Activated CD4-positive, alpha-beta memory T cell treated with anti-CD3 and anti-CD28 coated beads for 36 hours (primary cell): ENCODE measurements around the gene MEX3D. TPM values are rescaled to one million over a fixed set of nuclear protein-coding genes. Genes with fewer than 3 reads are reported as not detected.

ENCODE experiments used
- CTCF ChIA-PET: fragments of 350-600 bp; sonication (Branson Sonifier 250); formaldehyde crosslinking; loops from one replicate; lab custom pipeline; 2021; ENCODE audit warnings: antibody characterized with exemption, inconsistent platforms; lab: Charles Lee
- POLR2A ChIA-PET: fragments of 350-600 bp; sonication (Branson Sonifier 250); formaldehyde crosslinking; loops from one replicate; lab custom pipeline; 2021; ENCODE audit warnings: antibody characterized with exemption; lab: Charles Lee
- DNase-seq: peaks from one replicate; pipeline ENCODE4 v3.0.0-alpha.2; 2020
- H3K27ac Mint-ChIP-seq: one replicate; pipeline ENCODE4 v1.8.0; 2021; ENCODE audit warnings: mixed read lengths
- H3K27me3 Mint-ChIP-seq: one replicate; pipeline ENCODE4 v1.8.0; 2021; ENCODE audit warnings: mixed read lengths
- H3K36me3 Mint-ChIP-seq: one replicate; pipeline ENCODE4 v1.8.0; 2021; ENCODE audit warnings: mixed read lengths
- H3K4me1 Mint-ChIP-seq: one replicate; pipeline ENCODE4 v1.8.0; 2021; ENCODE audit warnings: low read depth, mixed read lengths
- H3K4me3 Mint-ChIP-seq: one replicate; pipeline ENCODE4 v1.8.0; 2021; ENCODE audit warnings: mild to moderate bottlenecking, mixed read lengths
- H3K9me3 Mint-ChIP-seq: one replicate; pipeline ENCODE4 v1.8.0; 2021; ENCODE audit warnings: mixed read lengths
- intact Hi-C: fragments of 100-400 bp; cut with micrococcal nuclease; formaldehyde crosslinking; loops from one replicate; pipeline ENCODE4 v1.15.1; 2023
- total RNA-seq, 2 experiments: library from RNA; stranded (reverse); gene quantifications; one replicate each; pipeline ENCODE4 v1.2.3, GENCODE V29; 2021

MEX3D gene
- total RNA-seq, 2 experiments from 2014 or later: 6.0 to 6.1 TPM

GRCh38 chr19:1592024-1592754 lies 24.1 kb upstream of the MEX3D start:
- peak; percentile 88 for DNase-seq
- Mint-ChIP-seq H3K27ac (peak overlapping the region; percentile 84), H3K9me3 (no peaks in the 10 kb centered on the region), H3K4me1 (peaks cover 18% of the 10 kb centered on the region), H3K27me3 (no peaks in the 10 kb centered on the region), H3K4me3 (peak overlapping the region; percentile 86), H3K36me3 (peaks cover 15% of the 10 kb centered on the region)
- intact Hi-C loops: loop anchor here (1.0 to 5.0 kb wide), 2 partner anchors 13 to 60 kb away; partner anchors contain the start of genes TCF3 and UQCR11
- ChIA-PET POLR2A (interaction anchor here (0.7 to 2.4 kb wide), 8 partner anchors 10 to 264 kb away, joined by 3 to 10 read pairs (median 4); partner anchors contain the start of genes TCF3 and UQCR11), CTCF (interaction anchor here (1.3 to 2.0 kb wide), 5 partner anchors 13 to 246 kb away, joined by 3 to 10 read pairs (median 7); partner anchors contain the start of gene UQCR11)

GRCh38 chr19:1591421-1592023 lies 23.4 kb upstream of the MEX3D start:
- ChIA-PET CTCF (interaction anchor here (1.0 to 1.5 kb wide), 7 partner anchors 10 to 146 kb away, joined by 3 to 6 read pairs (median 4); no protein-coding TSS in a partner anchor), POLR2A (interaction anchor here (0.6 to 2.4 kb wide), 5 partner anchors 10 to 61 kb away, joined by 3 to 10 read pairs (median 4); partner anchors contain the start of genes TCF3 and UQCR11)
- peaks cover 14% of the 10 kb centered on the region for H3K36me3 Mint-ChIP-seq
- H3K4me3 Mint-ChIP-seq: peak overlapping the region; percentile 86
- H3K27ac Mint-ChIP-seq: peak overlapping the region; percentile 84
- H3K4me1 Mint-ChIP-seq: peaks cover 18% of the 10 kb centered on the region
- intact Hi-C loops: loop anchor here (1.0 to 5.0 kb wide), 2 partner anchors 14 to 61 kb away; partner anchors contain the start of genes TCF3 and UQCR11
- no peaks in the 10 kb centered on the region for H3K27me3 Mint-ChIP-seq
- no peaks in the 10 kb centered on the region for H3K9me3 Mint-ChIP-seq
- no peak for DNase-seq

- no peaks in the 10 kb centered on the region for H3K9me3 Mint-ChIP-seq
- H3K4me1 Mint-ChIP-seq: peaks cover 18% of the 10 kb centered on the region
- H3K4me3 Mint-ChIP-seq: peak overlapping the region; percentile 86
- POLR2A ChIA-PET: interaction anchor here (0.6 to 2.4 kb wide), 5 partner anchors 9 to 221 kb away, joined by 3 to 7 read pairs (median 3); partner anchors contain the start of gene TCF3
- CTCF ChIA-PET: interaction anchor here (0.6 to 1.5 kb wide), 10 partner anchors 11 to 575 kb away, joined by 3 to 6 read pairs (median 4); no protein-coding TSS in a partner anchor
- peaks cover 17% of the 10 kb centered on the region for H3K36me3 Mint-ChIP-seq
- peak; percentile 49 for DNase-seq
- peak overlapping the region; percentile 84 for H3K27ac Mint-ChIP-seq
- no peaks in the 10 kb centered on the region for H3K27me3 Mint-ChIP-seq
- intact Hi-C loops: loop anchor here (5.0 kb wide), 1 partner anchor 61 kb away; the partner anchor contains the start of gene TCF3
Observed at GRCh38 chr19:1590641-1591397, 22.7 kb upstream of the MEX3D start.

- H3K27me3 Mint-ChIP-seq: no peaks in the 10 kb centered on the region
- DNase-seq: no peak
- H3K4me1 Mint-ChIP-seq: peaks cover 16% of the 10 kb centered on the region
- intact Hi-C loops: no loop called here
- ChIA-PET POLR2A (no interaction called here), CTCF (interaction anchor here (1.5 kb wide), 1 partner anchor 42 kb away, joined by 7 read pairs; no protein-coding TSS in a partner anchor)
- no peaks in the 10 kb centered on the region for H3K9me3 Mint-ChIP-seq
- peaks cover 23% of the 10 kb centered on the region for H3K36me3 Mint-ChIP-seq
- no peak overlapping the region for H3K4me3 Mint-ChIP-seq
- no peak overlapping the region for H3K27ac Mint-ChIP-seq
Observed at GRCh38 chr19:1587872-1588271, 19.7 kb upstream of the MEX3D start.

GRCh38 chr19:1585243-1585580 lies 17.1 kb upstream of the MEX3D start:
- Mint-ChIP-seq H3K4me3 (no peak overlapping the region), H3K27ac (no peak overlapping the region), H3K9me3 (no peaks in the 10 kb centered on the region), H3K36me3 (peaks cover 20% of the 10 kb centered on the region), H3K27me3 (no peaks in the 10 kb centered on the region), H3K4me1 (peaks cover 6% of the 10 kb centered on the region)
- ChIA-PET POLR2A (no interaction called here), CTCF (no interaction called here)
- DNase-seq: no peak
- intact Hi-C loops: no loop called here

GRCh38 chr19:1584500-1585242 lies 16.5 kb upstream of the MEX3D start:
- H3K27me3 Mint-ChIP-seq: no peaks in the 10 kb centered on the region
- H3K9me3 Mint-ChIP-seq: no peaks in the 10 kb centered on the region
- no peak overlapping the region for H3K4me3 Mint-ChIP-seq
- ChIA-PET POLR2A (no interaction called here), CTCF (interaction anchor here (1.8 kb wide), 1 partner anchor 38 kb away, joined by 5 read pairs; no protein-coding TSS in a partner anchor)
- peaks cover 4% of the 10 kb centered on the region for H3K4me1 Mint-ChIP-seq
- no peak overlapping the region for H3K27ac Mint-ChIP-seq
- peaks cover 23% of the 10 kb centered on the region for H3K36me3 Mint-ChIP-seq
- intact Hi-C loops: no loop called here
- no peak for DNase-seq

GRCh38 chr19:1582201-1582600 lies 14.1 kb upstream of the MEX3D start:
- Mint-ChIP-seq H3K27me3 (no peaks in the 10 kb centered on the region), H3K27ac (no peak overlapping the region), H3K36me3 (peaks cover 25% of the 10 kb centered on the region), H3K4me1 (no peaks in the 10 kb centered on the region), H3K9me3 (no peaks in the 10 kb centered on the region), H3K4me3 (no peak overlapping the region)
- DNase-seq: no peak
- ChIA-PET CTCF (interaction anchor here (0.6 kb wide), 1 partner anchor 1959 kb away, joined by 3 read pairs; no protein-coding TSS in a partner anchor), POLR2A (interaction anchor here (1.4 kb wide), 1 partner anchor 9 kb away, joined by 3 read pairs; no protein-coding TSS in a partner anchor)
- intact Hi-C loops: no loop called here

- POLR2A ChIA-PET: interaction anchor here (1.4 kb wide), 1 partner anchor 10 kb away, joined by 3 read pairs; no protein-coding TSS in a partner anchor
- H3K36me3 Mint-ChIP-seq: peaks cover 21% of the 10 kb centered on the region
Observed at GRCh38 chr19:1580957-1581356, 12.8 kb upstream of the MEX3D start.

GRCh38 chr19:1580382-1580781 lies 12.3 kb upstream of the MEX3D start:
- Mint-ChIP-seq H3K36me3 (peaks cover 21% of the 10 kb centered on the region), H3K27ac (no peak overlapping the region), H3K4me3 (no peak overlapping the region), H3K27me3 (no peaks in the 10 kb centered on the region), H3K9me3 (no peaks in the 10 kb centered on the region), H3K4me1 (no peaks in the 10 kb centered on the region)
- intact Hi-C loops: no loop called here
- ChIA-PET CTCF (no interaction called here), POLR2A (no interaction called here)
- DNase-seq: no peak

More at GRCh38 chr19:1580957-1581356, 12.8 kb upstream of the MEX3D start:
- no peaks in the 10 kb centered on the region for H3K4me1 Mint-ChIP-seq
- H3K9me3 Mint-ChIP-seq: no peaks in the 10 kb centered on the region
- H3K4me3 Mint-ChIP-seq: no peak overlapping the region
- DNase-seq: no peak
- intact Hi-C loops: no loop called here
- no peak overlapping the region for H3K27ac Mint-ChIP-seq
- CTCF ChIA-PET: no interaction called here
- no peaks in the 10 kb centered on the region for H3K27me3 Mint-ChIP-seq

GRCh38 chr19:1579222-1579621 lies 11.1 kb upstream of the MEX3D start:
- Mint-ChIP-seq H3K9me3 (no peaks in the 10 kb centered on the region), H3K27ac (no peak overlapping the region), H3K36me3 (peaks cover 15% of the 10 kb centered on the region), H3K27me3 (no peaks in the 10 kb centered on the region), H3K4me3 (no peak overlapping the region), H3K4me1 (no peaks in the 10 kb centered on the region)
- ChIA-PET CTCF (no interaction called here), POLR2A (no interaction called here)
- no peak for DNase-seq
- intact Hi-C loops: no loop called here
